ENCODE results near the gene SPOCK3.
"Not testable (repeated sequence)": the region's sequence is repeated elsewhere in the genome, so short reads cannot be mapped to it uniquely, and the experiment has no call there.

The SPOCK3 gene

GRCh38 chr4:166924424-166924823 lies 309.9 kb downstream of the SPOCK3 start:
- FAIRE-seq = no peak

- FAIRE-seq = no peak
These were observed 320.4 kb downstream of the SPOCK3 start for GRCh38 chr4:166913926-166914325.

DNA sequence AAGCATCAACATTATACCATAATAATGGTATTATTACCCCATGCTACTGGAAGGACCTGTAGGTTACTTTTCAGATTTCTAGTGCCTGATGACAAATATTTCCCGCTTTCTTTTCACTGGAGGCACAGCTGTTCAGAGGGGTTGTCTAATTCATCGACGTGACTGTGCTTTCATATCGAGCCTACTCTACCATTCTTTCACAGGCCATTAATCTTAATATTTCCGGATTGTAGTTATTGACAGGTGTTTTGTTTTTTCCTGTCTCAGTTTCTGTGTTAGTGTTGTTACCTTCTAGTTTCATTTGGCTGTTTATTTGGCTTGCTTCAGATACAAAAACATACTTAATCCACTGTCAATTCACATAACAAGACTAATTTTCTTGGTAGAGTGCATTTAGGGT lies 330.9 kb downstream of the SPOCK3 start:
- FAIRE-seq = no peak

GRCh38 chr4:166902941-166903340 lies 331.4 kb downstream of the SPOCK3 start:
- peak; percentile 94 for FAIRE-seq

GRCh38 chr4:166896254-166896653 lies 338.0 kb downstream of the SPOCK3 start:
- FAIRE-seq = no peak

GRCh38 chr4:166895771-166896170 lies 338.5 kb downstream of the SPOCK3 start:
- FAIRE-seq = no peak

GRCh38 chr4:166887457-166887856 lies 346.8 kb downstream of the SPOCK3 start:
- FAIRE-seq = no peak

DNA sequence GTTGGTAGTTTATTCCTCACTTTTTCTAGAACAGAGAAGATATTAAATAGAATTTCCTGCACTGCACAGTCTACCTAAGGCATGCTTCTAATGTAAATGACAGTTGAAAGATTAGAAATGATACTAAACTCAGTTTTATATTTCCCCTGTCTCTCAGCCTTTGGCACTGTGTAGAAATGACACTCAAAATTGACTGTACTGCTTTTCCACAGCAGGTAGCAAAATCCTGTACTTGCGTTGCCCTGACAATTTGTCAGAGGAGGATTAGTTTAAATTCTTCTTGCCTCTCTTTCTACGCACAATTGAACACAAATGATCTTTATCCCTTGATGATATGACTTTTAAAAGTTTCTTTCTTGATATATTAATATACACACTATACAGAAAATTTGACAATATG lies 347.6 kb downstream of the SPOCK3 start:
- no peak for FAIRE-seq

GRCh38 chr4:166882221-166882620 lies 352.1 kb downstream of the SPOCK3 start:
- no peak for FAIRE-seq

DNA sequence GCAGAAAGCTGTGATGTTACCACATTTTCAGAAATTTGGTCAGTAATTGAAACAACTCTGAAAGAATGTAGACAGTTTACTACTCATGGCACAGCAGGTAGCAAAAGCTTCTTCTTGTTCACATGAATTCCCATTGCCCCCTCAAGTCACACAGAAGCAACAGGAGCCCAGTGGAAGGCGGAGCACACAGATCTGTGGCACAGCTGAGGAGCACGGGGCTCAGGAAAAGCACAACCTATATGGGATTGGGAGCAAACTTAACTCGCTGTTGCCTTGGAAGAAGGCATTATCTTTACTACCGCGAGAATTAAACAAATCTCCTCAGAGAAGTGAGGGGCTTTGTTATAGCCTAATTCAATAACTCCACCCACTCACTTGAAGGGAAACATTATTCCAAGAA lies 358.5 kb downstream of the SPOCK3 start:
- no peak for FAIRE-seq

DNA sequence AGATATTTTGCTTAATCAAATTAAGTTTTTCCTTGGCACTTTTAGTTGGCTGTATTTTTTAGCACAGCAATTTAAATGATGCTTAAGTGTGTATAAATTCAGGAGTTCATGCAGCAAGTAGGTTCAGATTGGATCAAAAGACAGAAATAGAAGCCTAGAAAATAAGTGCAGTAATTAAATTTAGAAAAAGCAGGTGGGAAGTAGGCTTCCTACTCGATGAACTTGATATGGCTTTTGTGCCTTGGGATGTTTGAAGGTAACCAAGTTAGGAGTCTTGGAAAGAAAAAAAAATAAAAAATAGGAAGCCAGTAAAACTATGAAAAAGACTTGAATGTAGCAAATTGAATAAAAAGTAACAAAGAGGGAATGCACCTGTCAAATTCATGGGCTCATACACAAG lies 372.3 kb downstream of the SPOCK3 start:
- no peak for FAIRE-seq

GRCh38 chr4:166850398-166850797 lies 383.9 kb downstream of the SPOCK3 start:
- FAIRE-seq = not testable (repeated sequence)

DNA sequence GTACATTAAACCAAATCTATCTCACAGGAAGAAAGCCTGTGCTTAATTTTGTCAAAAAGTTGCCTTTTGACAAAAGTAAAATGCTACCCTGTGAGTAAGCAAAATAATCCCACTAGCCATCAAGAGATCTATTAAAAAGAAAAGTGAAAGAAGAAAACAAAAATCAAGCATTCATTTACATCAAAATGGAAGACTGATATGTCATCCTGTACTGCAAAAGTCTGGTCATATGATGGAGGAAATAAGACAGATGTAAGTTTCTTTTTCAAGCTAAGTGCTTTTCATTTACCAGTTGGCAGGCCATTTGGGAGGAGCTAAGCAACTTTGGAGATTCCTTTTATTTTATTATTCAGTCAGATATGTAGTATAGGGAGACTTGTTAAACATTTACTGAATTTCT lies 387.4 kb downstream of the SPOCK3 start:
- no peak for FAIRE-seq

GRCh38 chr4:166842795-166843261 lies 391.5 kb downstream of the SPOCK3 start:
- FAIRE-seq = no peak

- FAIRE-seq = no peak
These were observed 394.6 kb downstream of the SPOCK3 start for GRCh38 chr4:166839615-166840251.

DNA sequence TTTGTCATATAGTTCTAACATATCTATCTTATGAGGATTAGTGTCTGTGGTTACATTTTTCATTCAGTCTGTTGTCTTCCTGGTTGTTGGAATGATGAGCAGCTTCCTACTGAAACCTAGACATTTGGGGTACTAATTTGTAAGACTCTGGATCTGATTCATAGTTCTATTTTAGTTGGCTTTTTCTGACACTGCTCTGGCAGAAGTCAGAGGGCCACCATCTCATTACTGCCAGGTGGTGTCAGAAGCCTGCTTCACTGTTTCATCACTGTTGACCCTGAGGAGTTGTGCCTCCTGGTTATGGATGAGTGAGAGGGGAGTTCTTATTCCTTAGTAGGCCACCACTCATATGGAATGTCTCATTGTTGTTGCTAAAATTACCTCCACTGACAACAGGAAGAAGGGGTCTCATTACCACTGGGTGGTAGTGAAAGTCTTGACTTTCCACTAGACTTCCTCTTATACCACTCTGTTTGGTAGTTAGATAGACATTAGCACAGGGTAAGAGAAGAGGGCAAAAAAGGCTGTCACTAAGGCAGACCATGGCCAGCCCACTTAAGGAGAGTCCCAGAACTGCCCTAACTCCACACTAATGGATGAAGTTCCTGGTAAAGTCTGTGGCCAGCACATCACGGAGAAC lies 395.2 kb downstream of the SPOCK3 start:
- FAIRE-seq = no peak

DNA sequence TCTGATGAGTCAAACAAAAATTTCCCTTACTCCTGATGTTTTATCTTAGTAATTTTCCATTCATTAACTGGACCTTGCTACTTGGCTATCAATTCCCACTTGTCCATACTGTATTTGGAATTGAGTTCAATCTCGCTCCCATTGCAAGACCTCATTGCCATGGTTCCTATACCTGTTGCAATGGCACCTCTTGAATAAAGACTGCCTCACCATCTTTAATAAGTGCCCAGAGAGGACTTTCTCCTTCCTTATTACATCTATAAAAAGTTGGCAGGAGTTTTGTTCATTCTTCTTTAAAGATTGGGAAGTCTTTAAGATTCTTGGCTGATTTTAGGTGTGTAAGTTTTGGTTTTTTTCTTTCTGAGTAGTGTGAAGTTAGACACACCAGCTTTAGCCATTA lies 397.4 kb downstream of the SPOCK3 start:
- FAIRE-seq = no peak

DNA sequence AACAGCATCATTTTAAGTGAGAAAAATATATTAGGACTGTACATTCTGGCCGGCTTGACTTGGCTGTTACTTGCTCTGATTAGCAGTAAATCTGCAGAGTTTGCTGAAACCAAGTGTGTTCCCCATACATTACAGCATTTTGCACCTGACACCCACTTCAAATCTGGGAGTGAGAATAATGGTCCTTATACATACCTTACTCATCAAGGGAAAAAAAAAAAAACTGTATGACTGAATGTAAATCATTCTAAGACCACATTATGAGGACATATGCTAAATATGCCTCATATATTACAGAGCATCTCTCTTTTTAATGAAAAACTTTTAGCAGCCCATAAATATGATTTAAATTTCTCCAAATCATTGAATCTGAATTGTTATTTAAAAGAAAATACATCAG lies 406.7 kb downstream of the SPOCK3 start:
- FAIRE-seq = no peak

GRCh38 chr4:166827167-166827566 lies 407.1 kb downstream of the SPOCK3 start:
- FAIRE-seq = no peak

- no peak for FAIRE-seq
These were observed 410.4 kb downstream of the SPOCK3 start for GRCh38 chr4:166823848-166824247.

DNA sequence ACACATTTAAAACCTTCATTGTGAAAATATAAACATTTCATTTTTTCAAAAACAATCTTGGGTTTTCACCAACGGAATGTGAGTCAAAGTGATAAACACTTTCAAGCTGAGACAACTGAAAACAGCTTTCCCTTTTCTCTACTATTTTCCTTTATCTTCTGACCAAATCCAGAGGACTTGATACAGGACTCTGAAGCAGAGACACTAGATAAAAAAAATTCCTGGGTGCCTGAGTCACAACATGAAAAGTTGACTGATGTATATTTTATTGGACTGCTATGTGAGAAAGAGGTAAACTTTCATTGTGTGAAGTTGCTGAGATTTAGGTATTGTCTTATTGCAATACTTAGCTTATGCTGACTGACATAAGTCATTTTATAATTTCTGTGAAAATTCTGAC lies 411.2 kb downstream of the SPOCK3 start:
- no peak for FAIRE-seq

- no peak for FAIRE-seq
These were observed 411.9 kb downstream of the SPOCK3 start for GRCh38 chr4:166822386-166822785.

DNA sequence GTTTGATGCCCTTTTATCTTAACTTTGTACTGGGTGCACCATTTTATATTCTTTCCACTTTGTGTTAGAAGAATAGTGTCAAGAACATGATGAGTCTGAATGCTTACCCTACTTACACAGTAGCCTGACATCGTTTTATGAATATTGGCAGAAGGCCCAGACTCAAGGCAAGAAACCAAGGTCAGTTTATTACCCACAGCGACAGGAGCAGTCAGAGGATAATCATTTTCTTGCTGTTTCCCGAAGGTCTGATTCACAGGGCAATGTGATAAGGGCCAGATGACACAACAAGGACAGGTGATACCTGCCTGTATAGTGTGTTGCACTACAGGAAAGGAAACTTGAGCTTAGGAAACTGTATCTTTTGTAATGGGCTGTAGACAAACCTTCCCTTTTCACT lies 417.4 kb downstream of the SPOCK3 start:
- no peak for FAIRE-seq

DNA sequence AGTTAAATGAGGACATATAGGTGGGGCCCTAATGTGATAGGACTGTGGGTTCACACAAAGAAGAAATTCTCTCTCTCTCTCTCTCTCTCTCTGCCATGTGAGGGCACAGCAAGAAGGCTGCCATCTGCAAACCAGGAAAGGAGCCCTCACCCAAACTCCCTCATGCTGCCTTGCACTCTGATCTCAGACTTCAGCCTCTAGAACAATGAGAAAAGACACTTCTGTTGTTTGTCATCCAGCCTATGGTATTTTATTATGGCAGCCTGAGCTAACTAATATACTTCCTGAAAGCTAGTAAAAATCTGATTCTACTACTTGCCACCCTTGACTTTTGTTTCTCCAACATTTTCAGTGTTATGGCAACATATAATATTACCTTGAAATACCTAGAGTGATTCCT lies 425.9 kb downstream of the SPOCK3 start:
- FAIRE-seq = no peak

DNA sequence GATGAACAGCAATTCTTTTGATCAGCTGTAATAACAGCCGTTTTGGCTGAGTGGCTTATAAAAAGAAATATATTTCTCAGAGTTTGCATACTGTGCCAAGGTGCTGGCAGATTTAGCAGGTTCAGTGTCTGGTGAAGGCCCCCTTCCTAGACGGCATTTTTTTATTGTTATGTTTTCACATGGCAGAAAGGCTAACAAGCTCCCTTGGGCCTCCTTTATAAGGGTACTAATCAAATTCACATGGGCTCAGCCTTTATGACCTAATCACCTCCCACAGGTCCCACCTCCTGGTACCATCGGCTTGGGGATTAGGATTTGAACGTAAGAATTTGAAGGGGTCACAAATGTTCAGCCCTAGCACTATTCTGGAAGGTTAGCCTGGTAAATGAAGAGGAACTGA lies 431.9 kb downstream of the SPOCK3 start:
- FAIRE-seq = no peak

All from A204.1 (cell line).